ENCODE measurements around the gene TMEM200C.

Gene TMEM200C

DNA sequence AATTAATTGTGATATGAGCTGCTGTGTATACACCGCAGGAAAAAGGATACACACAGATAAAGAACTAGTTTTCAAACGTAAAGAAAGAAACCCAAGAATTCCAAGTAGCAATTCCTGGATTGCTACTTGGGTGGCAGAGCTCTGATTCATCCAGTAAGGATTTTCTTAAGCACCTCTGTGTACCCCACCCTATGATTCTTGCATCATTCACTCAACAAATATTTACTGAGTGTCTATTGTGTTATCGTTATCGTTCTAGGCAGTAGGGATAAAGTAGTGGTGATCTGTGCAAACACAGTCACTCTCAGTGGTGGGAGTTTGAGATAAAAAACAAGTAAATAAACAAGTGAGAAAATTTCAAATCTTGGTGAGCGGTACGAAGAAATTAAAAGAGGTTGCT is 4.9 kb upstream of the TMEM200C start:
- no peaks in the 10 kb centered on the region for H3K36me3 Mint-ChIP-seq (ENCODE audit: low read depth)
- peaks cover 44% of the 10 kb centered on the region for H3K27me3 Mint-ChIP-seq
- no peaks in the 10 kb centered on the region for H3K9me3 Mint-ChIP-seq
- H3K4me1 Mint-ChIP-seq = no peaks in the 10 kb centered on the region
- no peak for ATAC-seq
- H3K4me3 Mint-ChIP-seq = no peak overlapping the region
- DNase-seq = no peak
- H3K27ac Mint-ChIP-seq = no peak overlapping the region

DNA sequence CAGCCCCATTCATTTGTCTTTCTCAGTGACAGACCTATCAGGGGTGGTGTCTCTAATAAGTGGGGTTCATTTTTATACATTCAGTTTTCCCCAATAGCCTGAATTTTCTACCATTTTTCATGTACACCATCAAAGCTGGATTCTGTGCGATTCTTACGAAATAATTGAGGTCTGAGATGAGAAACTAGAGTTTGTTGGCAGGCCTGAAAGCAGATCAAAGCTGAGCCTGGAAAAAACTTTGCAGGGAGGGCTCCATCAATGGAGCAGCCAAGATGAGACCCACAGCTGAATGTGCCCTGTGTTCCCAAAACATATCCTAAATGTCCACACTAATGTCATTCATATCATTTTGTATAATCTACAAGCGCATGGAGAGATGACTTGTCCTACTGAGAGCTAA is 4.5 kb upstream of the TMEM200C start:
- Mint-ChIP-seq H3K27me3 (peaks cover 44% of the 10 kb centered on the region), H3K4me3 (no peak overlapping the region), H3K36me3 (ENCODE audit: low read depth) (no peaks in the 10 kb centered on the region), H3K27ac (no peak overlapping the region), H3K9me3 (no peaks in the 10 kb centered on the region), H3K4me1 (no peaks in the 10 kb centered on the region)
- ATAC-seq (no peak), DNase-seq (no peak)

DNA sequence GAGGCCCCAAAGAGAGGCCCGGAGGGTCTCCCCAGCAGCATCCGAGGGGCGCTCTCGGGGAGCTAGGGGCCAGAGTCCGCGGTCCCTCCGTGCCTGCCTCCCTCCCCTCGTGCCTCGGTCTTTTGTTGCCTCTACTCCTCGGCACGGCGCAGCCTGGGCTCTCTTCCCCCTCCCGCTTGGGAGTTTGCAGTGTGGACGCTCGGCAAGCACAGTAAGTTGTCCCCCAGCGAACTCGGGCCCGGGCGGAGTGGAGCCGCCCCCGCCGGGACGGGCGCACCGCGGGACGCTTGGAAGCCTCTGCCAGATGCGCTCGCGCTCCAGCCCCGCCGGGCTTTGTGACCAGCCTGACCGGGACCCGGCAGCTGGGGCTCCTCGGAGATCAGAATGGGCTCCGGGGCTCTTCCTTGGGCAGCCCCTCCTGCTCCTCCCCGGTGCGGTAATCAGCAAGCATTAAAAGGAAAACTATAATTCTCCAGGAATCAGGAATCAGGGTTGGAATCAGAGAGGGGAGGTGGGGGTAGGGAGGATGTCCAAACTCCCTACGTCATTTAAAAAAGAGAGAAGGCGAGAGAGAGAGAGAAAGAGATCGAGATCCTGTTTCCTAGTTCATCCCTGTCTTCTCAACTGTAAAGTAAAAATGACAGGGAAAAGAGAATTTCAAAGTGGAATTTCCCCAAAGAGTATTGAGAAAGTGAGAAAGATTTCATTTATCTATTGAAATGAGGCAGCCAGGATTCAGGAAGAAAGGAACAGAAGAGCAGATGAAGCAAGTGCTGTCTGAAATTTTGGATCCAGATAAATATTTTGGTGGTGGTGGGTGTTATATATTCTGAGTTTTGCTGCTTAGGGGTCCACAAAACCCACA is 786 bp upstream of the TMEM200C start:
- DNase-seq = peak; percentile 5

DNA sequence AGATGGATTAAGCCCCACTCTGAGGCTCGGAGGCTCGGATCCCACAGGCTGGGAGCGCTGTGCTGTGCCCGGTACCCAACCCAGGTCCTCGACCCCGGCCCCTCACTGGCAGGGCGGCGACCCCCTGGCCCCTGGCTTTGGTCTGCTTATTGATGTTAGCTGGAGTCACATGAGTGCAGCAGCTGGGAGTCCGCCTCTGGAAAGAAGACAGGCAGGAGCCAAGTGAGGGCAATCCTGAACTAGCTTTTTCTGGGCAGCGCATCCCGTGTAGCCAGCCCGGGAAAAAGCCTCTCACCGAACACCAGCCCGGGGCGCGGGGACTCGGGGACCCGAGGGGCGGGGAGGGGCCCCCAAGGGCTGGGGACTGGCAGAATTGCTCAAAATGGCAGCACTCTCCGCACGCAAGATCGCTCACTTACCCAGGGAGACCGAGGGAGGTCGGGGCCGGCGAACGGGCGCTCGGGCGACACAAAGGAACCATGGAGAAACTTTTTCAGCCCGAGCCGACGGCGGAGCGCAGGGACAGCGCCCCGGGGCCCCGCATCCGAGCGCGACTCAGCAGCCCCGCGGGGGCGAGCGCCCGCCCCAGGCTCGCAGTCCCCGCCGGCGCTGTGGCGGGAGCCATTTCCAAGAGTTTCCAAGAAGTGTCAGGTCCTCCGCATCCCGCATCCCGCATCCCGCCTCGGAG is 567 bp downstream of the TMEM200C start:
- H3K27me3 Mint-ChIP-seq = peaks cover 66% of the 10 kb centered on the region
- peak overlapping the region; percentile 36 for H3K4me3 Mint-ChIP-seq
- no peaks in the 10 kb centered on the region for H3K36me3 Mint-ChIP-seq (ENCODE audit: low read depth)
- DNase-seq (no peak), ATAC-seq (no peak)
- H3K27ac Mint-ChIP-seq = no peak overlapping the region
- no peaks in the 10 kb centered on the region for H3K9me3 Mint-ChIP-seq
- H3K4me1 Mint-ChIP-seq = peaks cover 8% of the 10 kb centered on the region

More for the DNA sequence above, 786 bp upstream of the TMEM200C start:
- H3K9me3 Mint-ChIP-seq = no peaks in the 10 kb centered on the region
- H3K4me1 Mint-ChIP-seq = peaks cover 8% of the 10 kb centered on the region
- peaks cover 68% of the 10 kb centered on the region for H3K27me3 Mint-ChIP-seq
- no peak overlapping the region for H3K4me3 Mint-ChIP-seq
- no peak overlapping the region for H3K27ac Mint-ChIP-seq
- no peaks in the 10 kb centered on the region for H3K36me3 Mint-ChIP-seq (ENCODE audit: low read depth)
- ATAC-seq = no peak

DNA sequence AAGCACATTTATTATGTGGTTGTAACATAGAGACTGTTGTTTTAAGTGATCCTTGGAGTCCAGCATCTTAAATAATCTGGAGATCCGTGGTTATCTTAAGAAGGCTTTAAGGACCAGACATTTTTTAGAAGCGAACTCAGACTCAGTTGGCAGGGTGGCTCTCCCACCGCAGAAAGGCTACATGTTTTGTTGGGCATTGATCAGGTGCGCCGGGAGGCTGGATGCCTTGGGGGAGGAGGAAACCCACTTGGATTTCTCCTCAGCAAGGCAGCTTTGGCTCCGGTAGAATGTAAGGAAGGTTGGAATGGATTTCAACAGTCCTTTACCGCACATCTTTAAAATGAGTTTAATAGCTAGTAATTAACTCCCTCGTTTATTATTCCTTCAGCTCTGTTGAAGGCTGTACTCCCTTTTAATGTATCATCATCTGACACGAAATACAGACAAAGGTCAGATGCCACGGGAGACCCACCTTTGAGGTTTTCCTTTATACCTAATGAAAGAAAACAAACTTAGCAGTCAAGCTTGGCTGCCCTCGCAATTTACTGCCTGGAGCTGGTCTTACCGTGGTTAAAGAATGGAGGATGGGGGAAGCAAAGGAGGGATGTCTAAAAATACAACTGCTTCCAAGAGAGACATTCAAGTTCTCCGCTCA is 1.2 kb downstream of the TMEM200C start:
- Mint-ChIP-seq H3K27ac (no peak overlapping the region), H3K36me3 (ENCODE audit: low read depth) (no peaks in the 10 kb centered on the region), H3K4me3 (peak overlapping the region; percentile 36), H3K27me3 (peaks cover 70% of the 10 kb centered on the region), H3K4me1 (peaks cover 8% of the 10 kb centered on the region), H3K9me3 (no peaks in the 10 kb centered on the region)
- ATAC-seq = no peak
- no peak for DNase-seq

DNA sequence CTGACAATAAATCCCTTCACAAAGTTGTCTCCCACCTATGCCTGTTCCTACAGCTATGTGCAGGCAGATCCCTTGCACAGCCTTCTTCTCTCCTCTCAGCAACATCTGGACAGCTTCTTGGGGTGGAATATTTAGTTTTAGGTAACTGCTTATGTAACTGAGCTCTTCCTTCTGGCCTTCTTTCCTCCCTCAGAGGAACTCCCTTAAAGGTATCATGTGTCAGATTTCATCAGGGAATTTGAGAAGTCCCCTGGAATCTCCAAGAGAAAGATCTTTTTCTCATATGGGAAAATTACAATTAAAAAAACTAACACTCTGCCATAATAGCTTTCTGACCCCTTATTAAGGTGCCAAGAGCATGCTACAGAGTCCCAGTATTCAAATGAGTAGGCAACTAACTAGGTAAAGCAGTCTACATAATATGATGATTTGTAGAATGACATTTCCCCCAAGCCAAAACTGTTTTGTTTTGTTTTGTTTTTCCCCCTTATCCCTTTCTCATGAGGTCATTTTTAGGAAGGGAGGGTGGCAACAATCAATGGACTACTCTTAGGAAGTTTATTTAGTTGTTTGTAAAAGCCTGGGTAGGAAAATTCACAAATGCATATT is 2.4 kb downstream of the TMEM200C start:
- ATAC-seq (no peak), DNase-seq (no peak)
- H3K4me3 Mint-ChIP-seq = no peak overlapping the region
- peaks cover 8% of the 10 kb centered on the region for H3K4me1 Mint-ChIP-seq
- peaks cover 68% of the 10 kb centered on the region for H3K27me3 Mint-ChIP-seq
- no peak overlapping the region for H3K27ac Mint-ChIP-seq
- H3K36me3 Mint-ChIP-seq (ENCODE audit: low read depth) = no peaks in the 10 kb centered on the region
- H3K9me3 Mint-ChIP-seq = no peaks in the 10 kb centered on the region

DNA sequence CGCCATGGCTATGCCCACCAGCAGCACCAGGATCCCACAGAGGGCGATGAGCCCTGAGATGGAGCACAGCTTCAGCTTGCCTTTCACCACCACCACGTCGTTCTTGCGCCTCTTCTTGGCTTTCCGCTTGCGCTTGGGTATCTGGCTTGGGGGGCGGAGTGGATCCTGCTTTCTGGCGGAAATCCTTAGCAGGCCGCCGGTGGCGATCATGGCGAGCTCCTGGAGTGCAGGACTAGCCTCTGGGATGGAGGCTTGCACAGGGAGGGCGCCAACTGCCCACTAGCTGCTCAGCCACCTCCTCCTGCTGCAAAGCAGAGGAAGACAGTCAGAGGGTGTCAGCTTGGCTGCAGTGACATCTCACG is 3.5 kb downstream of the TMEM200C start:
- H3K9me3 Mint-ChIP-seq = no peaks in the 10 kb centered on the region
- H3K4me3 Mint-ChIP-seq = no peak overlapping the region
- DNase-seq (no peak), ATAC-seq (no peak)
- peaks cover 62% of the 10 kb centered on the region for H3K27me3 Mint-ChIP-seq
- no peak overlapping the region for H3K27ac Mint-ChIP-seq
- H3K36me3 Mint-ChIP-seq (ENCODE audit: low read depth) = no peaks in the 10 kb centered on the region
- peaks cover 8% of the 10 kb centered on the region for H3K4me1 Mint-ChIP-seq

DNA sequence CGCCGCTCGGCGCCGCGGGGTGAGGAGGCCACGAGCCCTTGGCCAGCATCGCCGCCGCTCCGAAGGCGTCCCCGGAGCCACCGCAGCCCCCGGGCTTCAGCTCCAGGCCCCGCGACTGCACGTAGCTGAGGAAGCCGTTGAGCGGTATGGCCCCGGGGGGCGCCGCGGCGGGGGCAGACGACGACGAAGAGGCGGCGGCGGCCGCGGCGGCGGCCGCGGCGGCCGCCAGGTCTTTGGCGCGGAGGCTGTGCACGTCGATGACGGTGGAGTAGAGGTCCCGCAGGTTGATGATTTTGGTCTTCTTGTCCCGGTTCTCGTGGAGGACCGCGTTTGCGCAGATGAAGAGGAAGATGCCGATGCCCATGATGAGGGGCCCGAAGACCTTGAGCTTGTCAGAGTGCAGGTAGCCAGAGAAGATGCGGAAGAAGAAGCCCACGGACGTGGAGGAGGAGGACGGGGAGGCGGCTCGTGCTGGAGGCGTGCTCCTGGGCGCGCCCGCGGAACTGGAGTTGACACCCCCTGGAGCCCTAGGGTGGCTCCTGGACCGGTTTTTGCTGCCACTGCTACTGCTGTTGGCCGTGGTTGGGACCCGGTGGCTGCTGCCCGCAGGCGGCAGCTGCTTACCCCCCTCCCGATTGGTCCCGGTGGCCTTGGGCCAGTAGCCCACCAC is 4.0 kb downstream of the TMEM200C start:
- no peaks in the 10 kb centered on the region for H3K9me3 Mint-ChIP-seq
- no peak overlapping the region for H3K27ac Mint-ChIP-seq
- H3K27me3 Mint-ChIP-seq = peaks cover 59% of the 10 kb centered on the region
- ATAC-seq = no peak
- no peaks in the 10 kb centered on the region for H3K36me3 Mint-ChIP-seq (ENCODE audit: low read depth)
- peaks cover 8% of the 10 kb centered on the region for H3K4me1 Mint-ChIP-seq
- H3K4me3 Mint-ChIP-seq = no peak overlapping the region
- no peak for DNase-seq

DNA sequence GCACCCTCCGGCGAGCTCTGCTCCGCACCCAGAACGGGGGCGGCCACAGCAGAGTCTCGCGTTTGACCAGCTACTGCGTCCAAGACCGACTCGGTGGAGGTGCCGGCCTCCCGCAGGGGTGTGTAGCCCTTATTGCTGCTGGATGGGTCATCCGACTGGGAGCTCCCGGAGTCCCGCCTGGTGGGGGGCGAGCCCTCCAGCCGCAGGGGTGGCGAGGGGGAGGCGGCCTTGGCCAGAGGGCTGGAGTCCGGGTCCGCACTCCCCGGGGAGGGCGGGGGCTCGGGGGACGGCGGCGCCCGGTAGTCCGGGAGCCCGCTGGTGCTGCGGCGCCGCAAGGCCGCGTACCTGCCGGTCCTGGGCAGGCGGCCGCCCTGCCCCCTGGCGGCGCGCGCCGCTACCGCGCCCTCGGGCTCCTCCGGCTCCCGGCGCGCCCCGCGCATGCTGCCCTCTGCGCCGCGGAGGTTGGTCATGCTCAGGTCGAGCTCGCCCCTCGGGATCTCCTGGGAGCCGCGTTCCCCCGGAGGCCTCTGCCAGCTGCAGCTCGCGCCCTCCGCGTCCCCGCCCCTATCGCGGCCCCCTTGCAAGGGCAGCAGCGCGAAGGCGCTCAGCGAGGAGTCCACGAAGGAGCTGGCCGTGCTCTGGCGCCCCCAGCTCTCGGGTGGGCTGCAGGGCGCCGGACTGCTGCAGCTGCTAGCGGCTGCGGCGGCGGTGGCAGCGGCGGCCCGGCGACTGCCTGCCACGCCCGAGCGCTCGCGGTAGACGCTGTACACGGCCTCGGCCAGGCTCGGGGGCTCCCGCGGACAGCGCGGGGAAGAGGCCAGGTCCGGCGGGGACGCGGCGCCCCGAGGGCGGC is 4.8 kb downstream of the TMEM200C start:
- Mint-ChIP-seq H3K4me1 (peaks cover 8% of the 10 kb centered on the region), H3K27me3 (peaks cover 55% of the 10 kb centered on the region), H3K36me3 (ENCODE audit: low read depth) (no peaks in the 10 kb centered on the region), H3K9me3 (no peaks in the 10 kb centered on the region), H3K4me3 (no peak overlapping the region), H3K27ac (no peak overlapping the region)
- peak; percentile 72 for ATAC-seq
- peak; percentile 50 for DNase-seq

DNA sequence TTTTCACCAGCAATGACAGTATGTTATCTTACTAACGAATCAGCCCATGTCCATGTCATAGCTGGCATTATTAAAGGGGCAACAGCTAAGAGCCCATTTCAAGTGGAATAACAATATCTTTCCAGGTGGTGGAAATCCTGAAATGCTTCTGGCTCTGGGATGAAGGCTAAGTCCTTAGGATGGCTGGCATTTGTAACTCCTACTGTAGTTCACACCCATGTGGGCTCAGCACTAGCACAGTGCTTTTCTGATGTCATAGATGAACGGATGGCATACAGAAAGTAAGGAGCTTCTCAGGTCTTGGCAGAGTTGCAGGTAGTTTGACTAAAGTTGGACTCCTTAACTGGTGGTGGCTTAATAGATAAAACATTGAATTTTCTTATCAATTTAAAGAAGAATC is 10.0 kb downstream of the TMEM200C start:
- Mint-ChIP-seq H3K4me1 (no peaks in the 10 kb centered on the region), H3K9me3 (no peaks in the 10 kb centered on the region), H3K4me3 (no peak overlapping the region), H3K27me3 (peaks cover 24% of the 10 kb centered on the region), H3K36me3 (ENCODE audit: low read depth) (no peaks in the 10 kb centered on the region), H3K27ac (no peak overlapping the region)
- no peak for ATAC-seq
- no peak for DNase-seq

DNA sequence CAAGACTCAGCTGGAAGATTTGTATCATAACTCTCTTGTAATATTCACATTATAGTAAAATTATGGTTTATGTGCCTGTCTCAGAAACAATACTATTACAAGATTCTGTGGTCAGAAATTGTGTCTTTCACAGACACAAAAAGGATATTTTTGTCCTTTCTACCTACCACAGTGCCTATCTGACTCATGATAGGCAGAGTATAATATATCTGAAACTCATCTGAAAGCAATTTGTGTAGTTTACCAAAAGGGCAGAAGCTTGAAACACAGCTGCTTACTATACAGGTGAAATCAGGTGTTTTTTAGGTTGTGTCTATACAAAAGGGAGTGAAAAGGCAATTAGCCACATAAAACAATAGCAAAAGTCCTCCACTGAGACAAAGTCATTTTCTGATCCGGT is 10.9 kb downstream of the TMEM200C start:
- DNase-seq (no peak), ATAC-seq (no peak)
- Mint-ChIP-seq H3K27me3 (peaks cover 17% of the 10 kb centered on the region), H3K27ac (no peak overlapping the region), H3K4me3 (no peak overlapping the region), H3K36me3 (ENCODE audit: low read depth) (no peaks in the 10 kb centered on the region), H3K9me3 (no peaks in the 10 kb centered on the region), H3K4me1 (no peaks in the 10 kb centered on the region)

DNA sequence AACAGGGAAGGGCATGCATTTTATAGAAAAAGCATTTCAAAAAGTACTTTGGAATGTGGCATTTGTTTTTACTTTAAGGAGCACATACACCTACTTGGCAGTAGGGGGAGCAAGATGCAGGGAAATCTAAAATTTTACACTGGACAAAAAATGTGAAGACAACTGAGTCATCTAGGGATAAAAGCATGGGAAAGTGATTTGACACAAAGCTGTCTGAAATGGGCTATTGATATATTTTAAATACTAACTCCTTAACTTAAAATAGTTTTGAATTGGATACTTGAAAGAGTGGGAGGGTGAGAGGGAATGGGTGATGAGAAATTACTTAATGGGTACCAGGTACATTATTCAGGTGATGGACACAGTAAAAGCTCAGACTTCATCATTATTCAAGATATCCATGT is 15.8 kb downstream of the TMEM200C start:
- no peaks in the 10 kb centered on the region for H3K4me1 Mint-ChIP-seq
- no peak overlapping the region for H3K4me3 Mint-ChIP-seq
- H3K27ac Mint-ChIP-seq = no peak overlapping the region
- H3K27me3 Mint-ChIP-seq = peaks cover 8% of the 10 kb centered on the region
- H3K9me3 Mint-ChIP-seq = no peaks in the 10 kb centered on the region
- H3K36me3 Mint-ChIP-seq (ENCODE audit: low read depth) = no peaks in the 10 kb centered on the region
- no peak for ATAC-seq
- DNase-seq = no peak

DNA sequence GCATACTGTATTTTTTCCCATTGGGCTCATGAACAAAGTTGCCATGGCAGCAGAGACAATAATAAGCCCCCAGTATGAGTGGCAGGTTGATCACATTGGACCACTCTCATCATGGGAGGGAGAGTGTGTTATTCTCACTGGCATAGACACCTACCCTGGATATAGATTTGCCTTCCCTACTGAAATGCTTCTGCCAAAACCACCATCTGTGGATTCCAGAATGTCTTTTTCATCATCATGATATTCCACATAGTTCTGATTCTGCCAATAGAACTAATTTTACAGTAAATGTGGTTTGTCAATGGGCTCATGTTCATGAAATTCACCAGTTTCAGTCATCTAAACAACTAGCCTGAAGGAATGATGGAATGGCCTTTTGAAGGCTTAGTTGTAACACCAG is 18.4 kb downstream of the TMEM200C start:
- Mint-ChIP-seq H3K27me3 (peaks cover 8% of the 10 kb centered on the region), H3K27ac (no peak overlapping the region), H3K9me3 (no peaks in the 10 kb centered on the region), H3K4me1 (no peaks in the 10 kb centered on the region), H3K4me3 (no peak overlapping the region), H3K36me3 (ENCODE audit: low read depth) (no peaks in the 10 kb centered on the region)
- no peak for ATAC-seq
- DNase-seq = no peak
